CD4-positive, alpha-beta T cell (primary cell): Measurements from ENCODE around the gene FNDC3B. TPM values are rescaled to one million over a fixed set of nuclear protein-coding genes. Genes with fewer than 3 reads are reported as not detected.

Experiments used
- ATAC-seq: fragments of 200-7000 bp; cut with Tn5 transposase; one replicate; pipeline ENCODE4 v1.10.0; 2022; ENCODE audit warnings: mild to moderate bottlenecking; ENCODE audit not compliant: poor library complexity
- CTCF ChIA-PET: fragments of 350-600 bp; sonication (Branson Sonifier 250); formaldehyde crosslinking; loops from one replicate; lab custom pipeline; 2021; ENCODE audit warnings: antibody characterized with exemption, inconsistent platforms; lab: Charles Lee
- POLR2A ChIA-PET: fragments of 350-600 bp; sonication (Branson Sonifier 250); formaldehyde crosslinking; loops from one replicate; lab custom pipeline; 2021; ENCODE audit warnings: antibody characterized with exemption, inconsistent platforms; lab: Charles Lee
- DNase-seq, 14 experiments: peaks; one replicate each; pipeline ENCODE4 v3.0.0-alpha.2; 2013 to 2020; ENCODE audit warnings: mixed read lengths in 2 of 14
- H3K27ac ChIP-seq, 2 donors: one replicate each; pipeline versions ENCODE4 v1.5.1 to v1.7.0; 2013; ENCODE audit warnings: low read length in 2 of 2, low read depth in 1 of 2, mild to moderate bottlenecking in 1 of 2
- H3K27me3 ChIP-seq, 2 experiments: 1 replicate in 1 of 2; 2 replicates in 1 of 2; pipeline versions ENCODE4 v1.6.1 to v1.7.0; 2013; ENCODE audit warnings: low read length in 2 of 2, control low read depth in 1 of 2, mild to moderate bottlenecking in 1 of 2, moderate library complexity in 1 of 2; ENCODE audit not compliant: insufficient read depth in 2 of 2, control insufficient read depth in 1 of 2
- H3K36me3 ChIP-seq: one replicate; pipeline ENCODE4 v1.6.1; 2013; ENCODE audit warnings: low read length, control low read depth; ENCODE audit not compliant: insufficient read depth
- H3K4me1 ChIP-seq: one replicate; pipeline ENCODE4 v1.6.1; 2013; ENCODE audit warnings: low read length, control low read depth; ENCODE audit not compliant: insufficient read depth
- H3K4me3 ChIP-seq: one replicate; pipeline ENCODE4 v1.5.1; 2013; ENCODE audit warnings: mild to moderate bottlenecking, low read length, moderate library complexity
- H3K9me3 ChIP-seq, 2 experiments: 1 replicate in 1 of 2; 2 replicates in 1 of 2; pipeline versions ENCODE4 v1.6.1 to v1.7.0; 2013; ENCODE audit warnings: low read length in 2 of 2, mild to moderate bottlenecking in 2 of 2, control low read depth in 1 of 2, moderate library complexity in 1 of 2; ENCODE audit not compliant: control insufficient read depth in 1 of 2, insufficient read depth in 1 of 2
- H3K27ac Mint-ChIP-seq: one replicate; pipeline ENCODE4 v1.8.0; 2020; ENCODE audit warnings: mixed read lengths
- H3K27me3 Mint-ChIP-seq: one replicate; pipeline ENCODE4 v1.8.0; 2021; ENCODE audit warnings: mixed read lengths
- H3K36me3 Mint-ChIP-seq: one replicate; pipeline ENCODE4 v1.8.0; 2021; ENCODE audit warnings: low read depth, mixed read lengths
- H3K4me1 Mint-ChIP-seq: one replicate; pipeline ENCODE4 v1.8.0; 2021; ENCODE audit warnings: low read depth, mixed read lengths
- H3K4me3 Mint-ChIP-seq: one replicate; pipeline ENCODE4 v1.8.0; 2020; ENCODE audit warnings: mild to moderate bottlenecking, mixed read lengths
- H3K9me3 Mint-ChIP-seq: one replicate; pipeline ENCODE4 v1.8.0; 2020; ENCODE audit warnings: mixed read lengths
- intact Hi-C, 2 experiments: fragments of 100-400 bp; cut with DNase I in 1 of 2; cut with micrococcal nuclease in 1 of 2; formaldehyde crosslinking; loops; one replicate each; pipeline versions ENCODE4 v1.15.1 to v1.9.0; 2023 to 2025; cut with DNase I, micrococcal nuclease
- total RNA-seq, 174 experiments: library from RNA in 2 of 174; stranded (reverse) in 2 of 174; gene quantifications; one replicate each; pipeline ENCODE4 v1.2.3 and lab custom pipeline; 2021 to 2026
- TF ChIP-seq, protein P1 (sequence below): fragments of 200-600 bp; IDR thresholded peaks from one replicate; pipeline ENCODE4 v1.8.0; 2022; ENCODE audit warnings: antibody characterized with exemption, mild to moderate bottlenecking

The FNDC3B gene
- total RNA-seq, 2 experiments from 2014 or later, result 26.1 to 28.7 TPM

DNA sequence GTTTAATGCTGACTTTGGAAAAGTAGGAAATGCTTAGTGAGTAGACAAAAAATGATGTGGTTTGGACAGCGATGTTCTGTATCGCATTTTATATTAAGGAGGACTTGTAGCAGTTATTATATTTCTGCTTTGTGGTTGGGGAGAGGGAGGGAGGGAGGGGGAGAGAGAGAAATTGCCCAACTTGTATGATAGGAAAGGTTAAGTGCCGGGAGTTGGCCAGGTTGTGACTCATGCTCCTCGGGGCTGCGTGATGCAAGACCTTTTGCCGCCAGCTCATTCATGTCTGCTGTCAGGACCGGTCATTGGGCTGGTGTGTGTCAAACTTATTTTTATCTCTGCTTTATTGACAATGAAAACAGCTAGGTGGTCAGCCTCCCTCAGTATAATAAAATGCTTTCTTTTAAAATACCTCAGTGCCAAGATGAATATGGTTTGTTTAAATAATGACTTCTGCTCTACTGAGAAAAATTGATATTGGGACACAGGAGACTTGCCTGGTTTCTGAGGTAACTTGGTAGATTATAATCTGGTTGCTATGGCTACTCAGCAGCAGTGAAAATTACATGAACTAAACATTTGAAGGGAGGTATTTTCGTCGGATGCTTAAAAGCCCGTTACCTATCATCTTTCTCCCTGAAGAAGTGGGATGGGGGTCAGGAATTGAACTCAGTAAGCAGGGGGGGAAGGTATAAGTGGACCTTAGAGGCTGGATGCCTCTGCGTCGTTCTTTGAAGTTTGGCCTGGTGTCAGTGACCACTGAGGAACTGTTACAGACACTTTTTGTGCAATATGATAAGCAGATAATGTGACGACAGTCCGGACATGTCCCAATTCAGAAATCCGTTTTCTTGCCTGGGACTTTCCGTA, 90.7 kb downstream of the FNDC3B start:
- H3K27ac Mint-ChIP-seq, result peak overlapping the region; percentile 78
- H3K36me3 Mint-ChIP-seq, result peaks cover 9% of the 10 kb centered on the region
- Histone ChIP-seq H3K4me3 (no peak overlapping the region), H3K9me3 (no peaks in the 10 kb centered on the region), H3K27me3 (no peaks in the 10 kb centered on the region), H3K36me3 (no peaks in the 10 kb centered on the region), H3K4me1 (peaks cover 26% of the 10 kb centered on the region), H3K27ac (peak overlapping the region in 1 of 2 donors; percentile 79)
- H3K4me3 Mint-ChIP-seq, result peak overlapping the region; percentile 42
- ChIA-PET POLR2A (interaction anchor here (4.1 kb wide), 1 partner anchor 23 kb away, joined by 18 read pairs; no protein-coding TSS in a partner anchor), CTCF (no interaction called here)
- TF ChIP-seq, protein P1, sequence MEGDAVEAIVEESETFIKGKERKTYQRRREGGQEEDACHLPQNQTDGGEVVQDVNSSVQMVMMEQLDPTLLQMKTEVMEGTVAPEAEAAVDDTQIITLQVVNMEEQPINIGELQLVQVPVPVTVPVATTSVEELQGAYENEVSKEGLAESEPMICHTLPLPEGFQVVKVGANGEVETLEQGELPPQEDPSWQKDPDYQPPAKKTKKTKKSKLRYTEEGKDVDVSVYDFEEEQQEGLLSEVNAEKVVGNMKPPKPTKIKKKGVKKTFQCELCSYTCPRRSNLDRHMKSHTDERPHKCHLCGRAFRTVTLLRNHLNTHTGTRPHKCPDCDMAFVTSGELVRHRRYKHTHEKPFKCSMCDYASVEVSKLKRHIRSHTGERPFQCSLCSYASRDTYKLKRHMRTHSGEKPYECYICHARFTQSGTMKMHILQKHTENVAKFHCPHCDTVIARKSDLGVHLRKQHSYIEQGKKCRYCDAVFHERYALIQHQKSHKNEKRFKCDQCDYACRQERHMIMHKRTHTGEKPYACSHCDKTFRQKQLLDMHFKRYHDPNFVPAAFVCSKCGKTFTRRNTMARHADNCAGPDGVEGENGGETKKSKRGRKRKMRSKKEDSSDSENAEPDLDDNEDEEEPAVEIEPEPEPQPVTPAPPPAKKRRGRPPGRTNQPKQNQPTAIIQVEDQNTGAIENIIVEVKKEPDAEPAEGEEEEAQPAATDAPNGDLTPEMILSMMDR, result no peak
- intact Hi-C loops, result no loop called here
- H3K9me3 Mint-ChIP-seq, result no peaks in the 10 kb centered on the region
- H3K4me1 Mint-ChIP-seq, result peaks cover 44% of the 10 kb centered on the region
- no peaks in the 10 kb centered on the region for H3K27me3 Mint-ChIP-seq
- DNase-seq (peak in 10 of 14 experiments; percentile 19 to 90 (median 46)), ATAC-seq (peak; percentile 74)

DNA sequence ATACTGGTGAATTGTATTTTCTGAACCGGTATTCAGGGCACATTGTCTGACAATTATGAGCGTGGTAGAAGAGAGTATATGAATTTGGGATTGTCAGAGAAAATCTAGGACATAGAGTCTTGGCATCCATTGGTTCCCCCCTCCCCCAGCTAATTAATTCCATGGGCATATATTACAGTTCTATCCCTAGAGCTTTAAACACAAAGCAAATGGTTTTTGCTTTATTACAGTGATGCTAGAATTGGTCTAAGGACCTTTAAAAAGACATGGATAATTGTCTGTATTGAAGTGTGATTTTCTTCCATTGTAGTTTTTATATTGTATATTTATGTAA, 91.3 kb downstream of the FNDC3B start:
- ChIA-PET CTCF (no interaction called here), POLR2A (interaction anchor here (4.1 kb wide), 1 partner anchor 23 kb away, joined by 18 read pairs; no protein-coding TSS in a partner anchor)
- H3K36me3 ChIP-seq, result no peaks in the 10 kb centered on the region
- H3K4me1 Mint-ChIP-seq, result peaks cover 50% of the 10 kb centered on the region
- no peak overlapping the region for H3K4me3 ChIP-seq
- peak overlapping the region; percentile 78 for H3K27ac Mint-ChIP-seq
- DNase-seq (no peak), ATAC-seq (no peak)
- TF ChIP-seq, protein P1, result no peak
- peaks cover 30% of the 10 kb centered on the region for H3K4me1 ChIP-seq
- no peaks in the 10 kb centered on the region for H3K9me3 Mint-ChIP-seq
- peak overlapping the region; percentile 42 for H3K4me3 Mint-ChIP-seq
- intact Hi-C loops, result no loop called here
- H3K27me3 Mint-ChIP-seq, result no peaks in the 10 kb centered on the region
- H3K27me3 ChIP-seq, result no peaks in the 10 kb centered on the region
- H3K27ac ChIP-seq, result peak overlapping the region in 1 of 2 donors; percentile 79
- H3K36me3 Mint-ChIP-seq, result peaks cover 8% of the 10 kb centered on the region
- no peaks in the 10 kb centered on the region for H3K9me3 ChIP-seq

DNA sequence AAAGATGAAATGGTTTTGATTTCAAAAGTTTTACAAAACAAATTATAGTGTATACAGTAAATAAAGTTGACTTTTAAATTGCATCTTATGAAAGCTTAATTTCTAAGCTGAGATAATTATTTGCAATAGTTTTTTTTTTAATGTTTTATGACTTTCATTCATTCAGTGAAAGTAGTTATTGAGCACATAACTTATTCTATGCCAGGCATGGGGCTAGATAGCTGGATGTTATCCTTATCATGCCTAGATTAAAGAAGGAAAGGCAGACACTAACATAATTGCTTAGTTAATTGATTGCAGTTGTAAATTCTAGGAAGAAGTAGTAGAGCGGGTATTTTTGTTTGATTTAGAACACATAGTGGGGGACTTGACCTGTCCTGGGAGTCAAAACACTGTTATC, 92.4 kb downstream of the FNDC3B start:
- Mint-ChIP-seq H3K9me3 (no peaks in the 10 kb centered on the region), H3K36me3 (peaks cover 7% of the 10 kb centered on the region), H3K27ac (peak overlapping the region; percentile 35), H3K4me1 (peaks cover 57% of the 10 kb centered on the region), H3K4me3 (peak overlapping the region; percentile 3), H3K27me3 (no peaks in the 10 kb centered on the region)
- H3K27ac ChIP-seq, result peak overlapping the region in 1 of 2 donors; percentile 1
- peaks cover 36% of the 10 kb centered on the region for H3K4me1 ChIP-seq
- intact Hi-C loops, result no loop called here
- no peaks in the 10 kb centered on the region for H3K36me3 ChIP-seq
- no peaks in the 10 kb centered on the region for H3K9me3 ChIP-seq
- ATAC-seq, result no peak
- no peak overlapping the region for H3K4me3 ChIP-seq
- H3K27me3 ChIP-seq, result no peaks in the 10 kb centered on the region
- ChIA-PET POLR2A (interaction anchor here (0.7 to 4.1 kb wide), 3 partner anchors 24 to 101 kb away, joined by 3 to 18 read pairs (median 3); no protein-coding TSS in a partner anchor), CTCF (interaction anchor here (1.0 kb wide), 1 partner anchor 8 kb away, joined by 3 read pairs; no protein-coding TSS in a partner anchor)
- DNase-seq, result no peak
- TF ChIP-seq, protein P1, result no peak
